WERI-Rb-1 (cell line): ENCODE results near the gene LZTS2.

ENCODE experiments used
- DNase-seq: peaks from one replicate; pipeline ENCODE4 v3.0.0-alpha.2; 2020
- H3K27ac ChIP-seq: fragments of 250-450 bp; sonication (Bioruptor Pico); 2 replicates; pipeline ENCODE4 v1.5.1; 2020; ENCODE audit warnings: mild to moderate bottlenecking, moderate library complexity
- H3K27me3 ChIP-seq: fragments of 250-450 bp; sonication (Bioruptor Pico); 2 replicates; pipeline ENCODE4 v1.5.1; 2021; ENCODE audit warnings: mild to moderate bottlenecking, low read depth, moderate library complexity; ENCODE audit not compliant: insufficient read depth, severe bottlenecking
- H3K36me3 ChIP-seq: fragments of 250-450 bp; sonication (Bioruptor Pico); 2 replicates; pipeline ENCODE4 v1.5.1; 2020; ENCODE audit warnings: mild to moderate bottlenecking, moderate library complexity
- H3K4me3 ChIP-seq: 2 replicates; pipeline ENCODE4 v1.5.1; 2011; ENCODE audit warnings: low read depth, mild to moderate bottlenecking, control low read depth, low read length
- H3K9me3 ChIP-seq: fragments of 250-450 bp; sonication (Bioruptor Pico); 2 replicates; pipeline ENCODE4 v1.5.1; 2021; ENCODE audit warnings: mild to moderate bottlenecking, moderate library complexity; ENCODE audit not compliant: severe bottlenecking
- TF ChIP-seq, protein P1 (sequence below): IDR thresholded peaks from 2 replicates; pipeline ENCODE4 v1.5.1; 2011; ENCODE audit warnings: low read depth, mild to moderate bottlenecking, control low read depth, inconsistent platforms, low read length

The LZTS2 gene

DNA sequence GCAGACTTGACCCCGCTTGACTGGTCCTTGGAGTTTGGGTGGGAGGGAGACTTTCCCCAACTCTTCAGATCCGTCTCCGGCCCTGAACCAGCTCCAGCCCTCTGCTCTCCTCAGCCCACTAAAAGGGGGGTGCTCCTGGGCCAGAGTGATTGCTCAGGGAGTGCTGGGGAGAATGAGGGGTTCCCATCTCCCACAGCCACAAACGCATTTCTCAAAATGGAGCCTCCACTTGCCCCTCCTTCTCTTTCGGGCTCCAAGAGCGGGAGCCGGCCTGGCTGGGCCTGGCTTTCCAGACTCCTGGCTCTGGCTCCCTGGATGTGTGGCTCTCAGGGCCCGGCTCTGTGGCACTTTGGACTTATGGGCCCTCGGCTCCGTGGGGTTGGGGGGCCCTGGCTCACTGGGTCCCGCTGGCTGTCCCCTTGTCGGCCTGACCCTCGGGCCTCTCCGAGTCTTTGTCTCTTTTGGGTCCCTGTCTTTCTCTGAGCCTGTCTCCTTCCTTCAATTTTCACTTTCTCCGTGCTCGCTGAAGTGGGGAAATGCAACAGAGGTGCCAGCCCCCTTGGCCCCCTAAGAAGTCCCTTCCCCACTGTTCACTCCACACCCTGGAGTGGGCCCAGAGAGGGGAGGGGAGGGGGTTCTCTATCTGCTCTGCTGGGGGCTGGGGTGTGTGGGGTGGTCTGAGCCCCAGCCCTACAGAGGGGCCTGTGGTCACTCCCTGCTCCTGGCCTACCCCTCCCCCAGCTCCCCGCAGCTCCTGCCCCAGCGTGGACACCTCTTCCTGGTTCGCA is 713 bp downstream of the LZTS2 start:
- no peak for DNase-seq
- TF ChIP-seq, protein P1, sequence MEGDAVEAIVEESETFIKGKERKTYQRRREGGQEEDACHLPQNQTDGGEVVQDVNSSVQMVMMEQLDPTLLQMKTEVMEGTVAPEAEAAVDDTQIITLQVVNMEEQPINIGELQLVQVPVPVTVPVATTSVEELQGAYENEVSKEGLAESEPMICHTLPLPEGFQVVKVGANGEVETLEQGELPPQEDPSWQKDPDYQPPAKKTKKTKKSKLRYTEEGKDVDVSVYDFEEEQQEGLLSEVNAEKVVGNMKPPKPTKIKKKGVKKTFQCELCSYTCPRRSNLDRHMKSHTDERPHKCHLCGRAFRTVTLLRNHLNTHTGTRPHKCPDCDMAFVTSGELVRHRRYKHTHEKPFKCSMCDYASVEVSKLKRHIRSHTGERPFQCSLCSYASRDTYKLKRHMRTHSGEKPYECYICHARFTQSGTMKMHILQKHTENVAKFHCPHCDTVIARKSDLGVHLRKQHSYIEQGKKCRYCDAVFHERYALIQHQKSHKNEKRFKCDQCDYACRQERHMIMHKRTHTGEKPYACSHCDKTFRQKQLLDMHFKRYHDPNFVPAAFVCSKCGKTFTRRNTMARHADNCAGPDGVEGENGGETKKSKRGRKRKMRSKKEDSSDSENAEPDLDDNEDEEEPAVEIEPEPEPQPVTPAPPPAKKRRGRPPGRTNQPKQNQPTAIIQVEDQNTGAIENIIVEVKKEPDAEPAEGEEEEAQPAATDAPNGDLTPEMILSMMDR = no peak

DNA sequence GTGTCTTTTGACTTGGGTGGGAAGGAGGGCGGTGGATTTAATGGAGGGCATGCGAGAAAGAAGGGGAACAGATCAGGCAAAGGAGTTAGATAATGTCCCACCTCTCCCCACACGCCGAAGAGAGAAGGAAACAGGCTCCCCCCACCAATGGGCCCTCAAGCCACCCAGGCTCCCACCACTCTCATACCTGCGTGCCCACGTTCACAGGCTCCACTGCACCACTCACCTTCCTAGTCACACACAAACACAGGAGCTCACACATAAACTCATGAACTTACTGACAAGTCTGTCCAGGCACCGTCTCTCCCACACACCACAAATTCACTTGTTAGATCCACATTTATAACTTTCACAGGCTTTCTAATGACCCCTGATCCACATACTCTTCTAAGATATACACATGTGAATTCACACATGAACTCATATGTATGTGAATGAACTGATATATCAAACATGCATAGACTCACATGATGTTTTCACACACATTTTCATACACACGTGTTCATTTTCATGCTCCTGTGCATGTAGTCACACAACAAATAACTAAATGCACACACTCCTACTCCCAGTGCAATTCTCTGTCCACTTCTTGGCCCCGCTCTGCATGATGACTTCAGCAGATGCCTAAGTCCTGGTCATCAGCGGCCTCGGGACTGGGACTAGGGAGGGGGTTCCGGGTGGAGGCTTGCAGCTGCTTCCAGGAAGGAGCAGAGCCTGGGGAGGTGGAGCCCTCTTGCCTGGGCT is 1.5 kb downstream of the LZTS2 start:
- H3K27me3 ChIP-seq = no peaks in the 10 kb centered on the region
- H3K27ac ChIP-seq = peak overlapping the region; percentile 98

More for the DNA sequence above, 713 bp downstream of the LZTS2 start:
- H3K27me3 ChIP-seq = no peaks in the 10 kb centered on the region
- H3K9me3 ChIP-seq = no peaks in the 10 kb centered on the region
- H3K36me3 ChIP-seq = peaks cover 32% of the 10 kb centered on the region
- H3K4me3 ChIP-seq = peak overlapping the region; percentile 94
- H3K27ac ChIP-seq = peak overlapping the region; percentile 98

GRCh38 chr10:101001659-101002035 is 2.0 kb downstream of the LZTS2 start:
- Histone ChIP-seq H3K9me3 (no peaks in the 10 kb centered on the region), H3K4me3 (no peak overlapping the region), H3K27ac (0 out of 2 replicates have a peak overlapping the region, but pooled peaks have one; percentile 1), H3K36me3 (peaks cover 45% of the 10 kb centered on the region), H3K27me3 (no peaks in the 10 kb centered on the region)
- no peak for DNase-seq
- TF ChIP-seq, protein P1 = no peak

More for the DNA sequence above, 1.5 kb downstream of the LZTS2 start:
- DNase-seq = peak; percentile 70
- H3K9me3 ChIP-seq = no peaks in the 10 kb centered on the region
- TF ChIP-seq, protein P1 = no peak
- peaks cover 39% of the 10 kb centered on the region for H3K36me3 ChIP-seq
- peak overlapping the region; percentile 94 for H3K4me3 ChIP-seq

DNA sequence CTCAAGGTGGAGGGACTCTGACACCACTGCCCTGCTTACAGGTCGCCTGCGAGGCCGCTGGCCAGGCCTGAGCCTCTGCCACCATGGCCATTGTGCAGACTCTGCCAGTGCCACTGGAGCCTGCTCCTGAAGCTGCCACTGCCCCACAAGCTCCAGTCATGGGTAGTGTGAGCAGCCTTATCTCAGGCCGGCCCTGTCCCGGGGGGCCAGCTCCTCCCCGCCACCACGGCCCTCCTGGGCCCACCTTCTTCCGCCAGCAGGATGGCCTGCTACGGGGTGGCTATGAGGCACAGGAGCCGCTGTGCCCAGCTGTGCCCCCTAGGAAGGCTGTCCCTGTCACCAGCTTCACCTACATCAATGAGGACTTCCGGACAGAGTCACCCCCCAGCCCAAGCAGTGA is 2.8 kb downstream of the LZTS2 start:
- DNase-seq = no peak
- Histone ChIP-seq H3K27me3 (no peaks in the 10 kb centered on the region), H3K4me3 (no peak overlapping the region), H3K36me3 (peaks cover 53% of the 10 kb centered on the region), H3K27ac (no peak overlapping the region), H3K9me3 (no peaks in the 10 kb centered on the region)
- TF ChIP-seq, protein P1 = no peak

DNA sequence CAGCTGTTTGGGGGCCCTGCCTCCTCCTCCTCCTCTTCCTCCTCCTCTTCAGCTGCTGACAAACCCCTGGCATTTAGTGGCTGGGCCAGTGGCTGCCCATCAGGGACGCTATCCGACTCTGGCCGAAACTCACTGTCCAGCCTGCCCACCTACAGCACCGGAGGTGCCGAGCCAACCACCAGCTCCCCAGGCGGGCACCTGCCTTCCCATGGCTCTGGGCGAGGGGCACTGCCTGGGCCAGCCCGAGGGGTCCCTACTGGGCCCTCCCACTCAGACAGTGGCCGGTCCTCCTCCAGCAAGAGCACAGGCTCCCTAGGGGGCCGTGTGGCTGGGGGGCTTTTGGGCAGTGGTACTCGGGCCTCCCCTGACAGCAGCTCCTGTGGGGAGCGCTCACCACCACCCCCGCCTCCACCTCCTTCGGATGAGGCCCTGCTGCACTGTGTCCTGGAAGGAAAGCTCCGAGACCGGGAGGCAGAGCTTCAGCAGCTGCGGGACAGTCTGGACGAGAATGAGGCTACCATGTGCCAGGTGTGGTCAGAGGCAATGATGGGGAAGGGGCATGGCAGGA is 4.1 kb downstream of the LZTS2 start:
- no peak overlapping the region for H3K27ac ChIP-seq
- H3K4me3 ChIP-seq = no peak overlapping the region
- H3K36me3 ChIP-seq = peaks cover 54% of the 10 kb centered on the region
- TF ChIP-seq, protein P1 = no peak
- no peak for DNase-seq
- no peaks in the 10 kb centered on the region for H3K9me3 ChIP-seq
- H3K27me3 ChIP-seq = no peaks in the 10 kb centered on the region
